Measurements from ENCODE around the gene HADHB. TPM values are rescaled to one million over a fixed set of nuclear protein-coding genes. Genes with fewer than 3 reads are reported as not detected.

Gene HADHB
- total and polyA plus RNA-seq, 12 donors: 256 to 1,542 (median 820) TPM

DNA sequence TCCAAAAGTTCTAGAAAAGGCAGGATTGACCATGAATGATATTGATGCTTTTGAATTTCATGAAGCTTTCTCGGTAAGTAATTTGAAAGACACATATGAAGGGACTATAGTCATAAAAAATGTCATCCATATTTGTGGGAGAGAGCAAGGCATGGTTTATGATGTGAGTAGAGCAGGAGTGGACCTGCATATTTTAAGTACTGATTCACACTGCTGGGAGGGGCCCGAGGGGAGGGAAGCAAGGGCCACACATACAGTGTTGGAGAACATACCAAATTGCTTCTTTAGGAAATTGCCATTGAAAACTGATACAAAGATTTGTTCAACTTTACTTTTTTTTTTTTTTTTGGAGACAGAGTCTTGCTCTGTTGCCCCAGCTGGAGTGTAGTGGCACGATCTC lies 39.4 kb downstream of the HADHB start:
- TF ChIP-seq, protein P1, sequence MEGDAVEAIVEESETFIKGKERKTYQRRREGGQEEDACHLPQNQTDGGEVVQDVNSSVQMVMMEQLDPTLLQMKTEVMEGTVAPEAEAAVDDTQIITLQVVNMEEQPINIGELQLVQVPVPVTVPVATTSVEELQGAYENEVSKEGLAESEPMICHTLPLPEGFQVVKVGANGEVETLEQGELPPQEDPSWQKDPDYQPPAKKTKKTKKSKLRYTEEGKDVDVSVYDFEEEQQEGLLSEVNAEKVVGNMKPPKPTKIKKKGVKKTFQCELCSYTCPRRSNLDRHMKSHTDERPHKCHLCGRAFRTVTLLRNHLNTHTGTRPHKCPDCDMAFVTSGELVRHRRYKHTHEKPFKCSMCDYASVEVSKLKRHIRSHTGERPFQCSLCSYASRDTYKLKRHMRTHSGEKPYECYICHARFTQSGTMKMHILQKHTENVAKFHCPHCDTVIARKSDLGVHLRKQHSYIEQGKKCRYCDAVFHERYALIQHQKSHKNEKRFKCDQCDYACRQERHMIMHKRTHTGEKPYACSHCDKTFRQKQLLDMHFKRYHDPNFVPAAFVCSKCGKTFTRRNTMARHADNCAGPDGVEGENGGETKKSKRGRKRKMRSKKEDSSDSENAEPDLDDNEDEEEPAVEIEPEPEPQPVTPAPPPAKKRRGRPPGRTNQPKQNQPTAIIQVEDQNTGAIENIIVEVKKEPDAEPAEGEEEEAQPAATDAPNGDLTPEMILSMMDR (IDR thresholded peaks at IDR 0.05): no peak

DNA sequence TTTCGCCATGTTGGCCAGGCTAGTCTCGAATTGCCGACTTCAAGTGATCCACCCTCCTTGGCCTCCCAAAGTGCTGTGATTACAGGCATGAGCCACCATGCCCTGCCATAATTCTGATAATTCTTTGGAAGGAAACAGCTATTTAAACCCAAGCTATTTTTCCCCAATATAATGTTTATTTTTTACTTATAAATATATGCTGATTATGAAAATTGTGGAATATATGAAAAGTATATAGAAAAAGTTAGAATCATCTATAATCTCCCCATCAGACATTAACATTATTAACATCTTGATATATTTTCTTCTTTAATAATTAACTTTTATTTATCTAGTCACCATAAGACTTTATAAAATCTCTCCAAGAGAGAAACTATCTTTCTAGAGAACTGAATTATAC lies 41.2 kb downstream of the HADHB start:
- ATAC-seq: no peak
- DNase-seq: no peak
- H3K4me3 ChIP-seq: no peak overlapping the region
- no peaks in the 10 kb centered on the region for H3K9me3 ChIP-seq
- H3K4me1 ChIP-seq: no peaks in the 10 kb centered on the region
- H3K27ac ChIP-seq: no peak overlapping the region
- TF ChIP-seq, protein P1 (IDR thresholded peaks at IDR 0.05): no peak
- WGBS, 2 donors: 94 to 99% methylated on average over 3 of the region's 3 CpGs
- H3K27me3 ChIP-seq: no peaks in the 10 kb centered on the region
- H3K36me3 ChIP-seq: peaks cover 0 to 100% (median 68%) of the 10 kb centered on the region in 9 donors
- intact Hi-C loops (cut with DNase I): loop anchor here in 3 of 10 donors (5.0 to 10.0 kb wide), 3 partner anchors 51 to 81 kb away; no protein-coding TSS in a partner anchor

More for the DNA sequence above, 39.4 kb downstream of the HADHB start:
- intact Hi-C loops (cut with DNase I): loop anchor here in 2 of 10 donors (10.0 kb wide), 2 partner anchors 49 to 79 kb away; no protein-coding TSS in a partner anchor
- Histone ChIP-seq H3K4me1 (no peaks in the 10 kb centered on the region), H3K9me3 (no peaks in the 10 kb centered on the region), H3K27ac (no peak overlapping the region), H3K27me3 (no peaks in the 10 kb centered on the region), H3K4me3 (no peak overlapping the region), H3K36me3 (peaks cover 0 to 100% (median 75%) of the 10 kb centered on the region in 9 donors)
- DNase-seq: no peak
- ATAC-seq: no peak
- WGBS, 2 donors: 97 to 98% methylated on average over 3 of the region's 3 CpGs

DNA sequence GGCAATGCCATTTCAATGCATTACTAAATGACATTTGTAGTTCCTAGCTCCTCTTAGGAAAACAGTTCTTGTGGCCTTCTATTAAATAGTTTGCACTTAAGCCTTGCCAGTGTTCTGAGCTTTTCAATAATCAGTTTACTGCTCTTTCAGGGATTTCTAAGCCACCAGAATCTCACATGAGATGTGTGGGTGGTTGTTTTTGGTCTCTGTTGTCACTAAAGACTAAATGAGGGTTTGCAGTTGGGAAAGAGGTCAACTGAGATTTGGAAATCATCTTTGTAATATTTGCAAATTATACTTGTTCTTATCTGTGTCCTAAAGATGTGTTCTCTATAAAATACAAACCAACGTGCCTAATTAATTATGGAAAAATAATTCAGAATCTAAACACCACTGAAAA lies 45.3 kb downstream of the HADHB start:
- H3K27me3 ChIP-seq: no peaks in the 10 kb centered on the region
- peaks cover 0 to 68% (median 40%) of the 10 kb centered on the region in 9 donors for H3K36me3 ChIP-seq
- intact Hi-C loops (cut with DNase I): loop anchor here in 2 of 10 donors (5.0 to 10.0 kb wide), 2 partner anchors 45 to 78 kb away; partner anchors contain the start of genes HADHA (in 1 of the 2) and HADHB (in 1 of the 2)
- TF ChIP-seq, protein P1 (IDR thresholded peaks at IDR 0.05): no peak
- ATAC-seq: no peak
- no peak for DNase-seq
- 80 to 83% methylated on average over 1 of the region's 1 CpG for WGBS, 2 donors
- no peak overlapping the region for H3K27ac ChIP-seq
- no peaks in the 10 kb centered on the region for H3K9me3 ChIP-seq
- no peak overlapping the region for H3K4me3 ChIP-seq
- H3K4me1 ChIP-seq: peaks cover 0 to 8% (median 0%) of the 10 kb centered on the region in 9 donors

DNA sequence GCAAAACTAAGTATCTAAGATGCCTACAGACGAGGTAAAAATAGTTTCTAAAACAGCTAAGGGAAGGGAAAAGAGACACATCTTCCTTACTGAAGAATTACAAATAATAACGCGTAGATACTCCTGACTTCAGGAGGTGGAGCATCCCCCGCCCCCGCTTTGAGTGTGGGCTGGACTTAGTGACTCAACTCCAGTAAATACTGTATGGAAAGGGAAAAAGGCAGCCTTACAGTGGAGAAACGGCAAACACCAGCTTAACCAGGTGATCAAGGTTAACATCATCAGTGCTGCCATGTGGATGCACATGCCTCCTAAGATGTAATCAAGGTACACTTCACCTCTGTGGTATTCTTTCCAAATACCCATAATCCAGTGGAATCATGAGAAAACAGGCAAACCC lies 47.9 kb downstream of the HADHB start:
- peaks cover 0 to 8% (median 0%) of the 10 kb centered on the region in 9 donors for H3K4me1 ChIP-seq
- H3K36me3 ChIP-seq: peaks cover 0 to 42% (median 15%) of the 10 kb centered on the region in 9 donors
- peak in 1 of 8 donors; percentile 40 for ATAC-seq
- TF ChIP-seq, protein P1 (IDR thresholded peaks at IDR 0.05): no peak
- no peaks in the 10 kb centered on the region for H3K27me3 ChIP-seq
- no peak for DNase-seq
- intact Hi-C loops (cut with DNase I): loop anchor here in 2 of 10 donors (5.0 to 10.0 kb wide), 2 partner anchors 48 to 80 kb away; partner anchors contain the start of genes HADHA (in 1 of the 2) and HADHB (in 1 of the 2)
- H3K9me3 ChIP-seq: no peaks in the 10 kb centered on the region
- no peak overlapping the region for H3K27ac ChIP-seq
- no peak overlapping the region for H3K4me3 ChIP-seq
- WGBS, 2 donors: 69 to 71% methylated on average over 6 of the region's 6 CpGs
